NCI-H146 treated with DMSO at 0.1 percent for 48 hours (cell line): ENCODE measurements around the gene HAGHL.

Experiments used
- DNase-seq: peaks from one replicate; lab custom pipeline; 2025; ENCODE audit not compliant: unreplicated experiment; lab: John Stamatoyannopoulos, UW

HAGHL gene

GRCh38 chr16:720990-721764, 5.7 kb upstream of the HAGHL start, which contains the start of gene ANTKMT:
Gene ANTKMT, plus strand, starts transcription at chr16:721146. Its CDS starts 129 bp downstream, at chr16:721275.
- peak; percentile 71 for DNase-seq

GRCh38 chr16:721765-722540, 5.0 kb upstream of the HAGHL start:
- no peak for DNase-seq

GRCh38 chr16:722835-723633, 3.9 kb upstream of the HAGHL start:
- no peak for DNase-seq

GRCh38 chr16:723695-724094, 3.2 kb upstream of the HAGHL start:
- no peak for DNase-seq

- DNase-seq, result no peak
These were observed 2.5 kb upstream of the HAGHL start for GRCh38 chr16:724188-725040.

- no peak for DNase-seq
These were observed 1.9 kb upstream of the HAGHL start for GRCh38 chr16:725041-725376.

- no peak for DNase-seq
These were observed 1.3 kb upstream of the HAGHL start for GRCh38 chr16:725463-726187.

GRCh38 chr16:726188-726437, 793 bp upstream of the HAGHL start:
- no peak for DNase-seq

GRCh38 chr16:727291-727977, 528 bp downstream of the HAGHL start:
- no peak for DNase-seq

GRCh38 chr16:728131-728889, 1.4 kb downstream of the HAGHL start:
- DNase-seq, result peak; percentile 66

GRCh38 chr16:728890-729744, 2.2 kb downstream of the HAGHL start:
- no peak for DNase-seq

- no peak for DNase-seq
These were observed 3.1 kb downstream of the HAGHL start for GRCh38 chr16:729768-730665.

- DNase-seq, result no peak
These were observed 4.0 kb downstream of the HAGHL start for GRCh38 chr16:730666-731509.

- DNase-seq, result no peak
These were observed 5.4 kb downstream of the HAGHL start for GRCh38 chr16:732332-732731.

GRCh38 chr16:732936-733335, 6.0 kb downstream of the HAGHL start:
- no peak for DNase-seq
